Measurements from ENCODE around the gene C16orf95.

GRCh38 chr16:87344165-87344930 lies 27.2 kb upstream of the C16orf95 start:
- TF ChIP-seq CTCF (IDR thresholded peaks at IDR 0.05; ENCODE audit: low read depth, low read length, missing input control) (no peak), GABPA (IDR thresholded peaks at IDR 0.05 in 1 of 2, conservative IDR thresholded peaks at IDR 0.05 in 1 of 2) (no peak), HNF4A (conservative IDR thresholded peaks at IDR 0.05) (no peak), SP1 (IDR thresholded peaks at IDR 0.05) (no peak), RAD21 (IDR thresholded peaks at IDR 0.05) (no peak), RXRA (IDR thresholded peaks at IDR 0.05) (no peak), YY1 (IDR thresholded peaks at IDR 0.05) (no peak), TAF1 (conservative IDR thresholded peaks at IDR 0.05) (no peak), JUND (IDR thresholded peaks at IDR 0.05) (no peak), ZBTB33 (IDR thresholded peaks at IDR 0.05) (no peak), ATF3 (IDR thresholded peaks at IDR 0.05) (no peak)
- TF ChIP-seq, protein P1, sequence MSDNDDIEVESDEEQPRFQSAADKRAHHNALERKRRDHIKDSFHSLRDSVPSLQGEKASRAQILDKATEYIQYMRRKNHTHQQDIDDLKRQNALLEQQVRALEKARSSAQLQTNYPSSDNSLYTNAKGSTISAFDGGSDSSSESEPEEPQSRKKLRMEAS (IDR thresholded peaks at IDR 0.05), result no peak

Data from liver (tissue), 3 donors.